ENCODE results near the gene HDAC9. TPM values are rescaled to one million over a fixed set of nuclear protein-coding genes. Genes with fewer than 3 reads are reported as not detected.

Gene HDAC9
- total and polyA plus RNA-seq, 2 donors: 4.8 to 12.2 TPM

GRCh38 chr7:18464830-18465229 is 30.7 kb upstream of the HDAC9 start:
- WGBS: 97% methylated on average over 1 of the region's 1 CpG
- H3K36me3 ChIP-seq (ENCODE audit: control insufficient read depth in 2 of 2, insufficient read depth in 2 of 2, low read length in 1 of 2): no peaks in the 10 kb centered on the region

GRCh38 chr7:18467011-18467410 is 28.5 kb upstream of the HDAC9 start:
- no peak for DNase-seq (ENCODE audit: low read depth in 6 of 9, low spot score in 9 of 9)
- Histone ChIP-seq H3K9me3 (ENCODE audit: control insufficient read depth in 2 of 2, insufficient read depth in 1 of 2, low read length in 1 of 2) (no peaks in the 10 kb centered on the region), H3K36me3 (ENCODE audit: control insufficient read depth in 2 of 2, insufficient read depth in 2 of 2, low read length in 1 of 2) (no peaks in the 10 kb centered on the region), H3K27ac (ENCODE audit: low read depth in 1 of 2, low read length in 1 of 2) (no peak overlapping the region), H3K4me3 (ENCODE audit: low read length in 2 of 2) (no peak overlapping the region), H3K27me3 (ENCODE audit: control insufficient read depth in 2 of 2, insufficient read depth in 1 of 2, low read length in 1 of 2) (no peaks in the 10 kb centered on the region), H3K4me1 (ENCODE audit: control insufficient read depth in 2 of 2, insufficient read depth in 2 of 2, low read length in 2 of 2) (no peaks in the 10 kb centered on the region)
- 98% methylated on average over 1 of the region's 1 CpG for WGBS

More at GRCh38 chr7:18464830-18465229, 30.7 kb upstream of the HDAC9 start:
- H3K27ac ChIP-seq (ENCODE audit: low read depth in 1 of 2, low read length in 1 of 2): no peak overlapping the region
- DNase-seq (ENCODE audit: low read depth in 6 of 9, low spot score in 9 of 9): no peak
- no peaks in the 10 kb centered on the region for H3K4me1 ChIP-seq (ENCODE audit: control insufficient read depth in 2 of 2, insufficient read depth in 2 of 2, low read length in 2 of 2)
- H3K4me3 ChIP-seq (ENCODE audit: low read length in 2 of 2): no peak overlapping the region
- no peaks in the 10 kb centered on the region for H3K9me3 ChIP-seq (ENCODE audit: control insufficient read depth in 2 of 2, insufficient read depth in 1 of 2, low read length in 1 of 2)
- H3K27me3 ChIP-seq (ENCODE audit: control insufficient read depth in 2 of 2, insufficient read depth in 1 of 2, low read length in 1 of 2): no peaks in the 10 kb centered on the region

GRCh38 chr7:18468795-18469194 is 26.8 kb upstream of the HDAC9 start:
- H3K9me3 ChIP-seq (ENCODE audit: control insufficient read depth in 2 of 2, insufficient read depth in 1 of 2, low read length in 1 of 2): no peaks in the 10 kb centered on the region
- H3K4me3 ChIP-seq (ENCODE audit: low read length in 2 of 2): no peak overlapping the region
- no peaks in the 10 kb centered on the region for H3K36me3 ChIP-seq (ENCODE audit: control insufficient read depth in 2 of 2, insufficient read depth in 2 of 2, low read length in 1 of 2)
- no peak for DNase-seq (ENCODE audit: low read depth in 6 of 9, low spot score in 9 of 9)
- H3K4me1 ChIP-seq (ENCODE audit: control insufficient read depth in 2 of 2, insufficient read depth in 2 of 2, low read length in 2 of 2): no peaks in the 10 kb centered on the region
- no peaks in the 10 kb centered on the region for H3K27me3 ChIP-seq (ENCODE audit: control insufficient read depth in 2 of 2, insufficient read depth in 1 of 2, low read length in 1 of 2)
- H3K27ac ChIP-seq (ENCODE audit: low read depth in 1 of 2, low read length in 1 of 2): no peak overlapping the region

GRCh38 chr7:18469316-18469715 is 26.2 kb upstream of the HDAC9 start:
- Histone ChIP-seq H3K27ac (ENCODE audit: low read depth in 1 of 2, low read length in 1 of 2) (no peak overlapping the region), H3K9me3 (ENCODE audit: control insufficient read depth in 2 of 2, insufficient read depth in 1 of 2, low read length in 1 of 2) (no peaks in the 10 kb centered on the region), H3K27me3 (ENCODE audit: control insufficient read depth in 2 of 2, insufficient read depth in 1 of 2, low read length in 1 of 2) (no peaks in the 10 kb centered on the region), H3K4me3 (ENCODE audit: low read length in 2 of 2) (no peak overlapping the region), H3K4me1 (ENCODE audit: control insufficient read depth in 2 of 2, insufficient read depth in 2 of 2, low read length in 2 of 2) (no peaks in the 10 kb centered on the region), H3K36me3 (ENCODE audit: control insufficient read depth in 2 of 2, insufficient read depth in 2 of 2, low read length in 1 of 2) (no peaks in the 10 kb centered on the region)
- DNase-seq (ENCODE audit: low read depth in 6 of 9, low spot score in 9 of 9): no peak
- WGBS: 88% methylated on average over 1 of the region's 1 CpG

GRCh38 chr7:18471476-18472160 is 23.9 kb upstream of the HDAC9 start:
- Histone ChIP-seq H3K4me1 (ENCODE audit: control insufficient read depth in 2 of 2, insufficient read depth in 2 of 2, low read length in 2 of 2) (no peaks in the 10 kb centered on the region), H3K27ac (ENCODE audit: low read depth in 1 of 2, low read length in 1 of 2) (no peak overlapping the region), H3K4me3 (ENCODE audit: low read length in 2 of 2) (no peak overlapping the region), H3K9me3 (ENCODE audit: control insufficient read depth in 2 of 2, insufficient read depth in 1 of 2, low read length in 1 of 2) (no peaks in the 10 kb centered on the region), H3K27me3 (ENCODE audit: control insufficient read depth in 2 of 2, insufficient read depth in 1 of 2, low read length in 1 of 2) (no peaks in the 10 kb centered on the region), H3K36me3 (ENCODE audit: control insufficient read depth in 2 of 2, insufficient read depth in 2 of 2, low read length in 1 of 2) (no peaks in the 10 kb centered on the region)
- no peak for DNase-seq (ENCODE audit: low read depth in 6 of 9, low spot score in 9 of 9)

GRCh38 chr7:18472161-18472483 is 23.4 kb upstream of the HDAC9 start:
- H3K27me3 ChIP-seq (ENCODE audit: control insufficient read depth in 2 of 2, insufficient read depth in 1 of 2, low read length in 1 of 2): no peaks in the 10 kb centered on the region
- H3K4me1 ChIP-seq (ENCODE audit: control insufficient read depth in 2 of 2, insufficient read depth in 2 of 2, low read length in 2 of 2): no peaks in the 10 kb centered on the region
- 100% methylated on average over 2 of the region's 2 CpGs for WGBS
- no peak overlapping the region for H3K27ac ChIP-seq (ENCODE audit: low read depth in 1 of 2, low read length in 1 of 2)
- H3K36me3 ChIP-seq (ENCODE audit: control insufficient read depth in 2 of 2, insufficient read depth in 2 of 2, low read length in 1 of 2): no peaks in the 10 kb centered on the region
- no peak overlapping the region for H3K4me3 ChIP-seq (ENCODE audit: low read length in 2 of 2)
- no peak for DNase-seq (ENCODE audit: low read depth in 6 of 9, low spot score in 9 of 9)
- H3K9me3 ChIP-seq (ENCODE audit: control insufficient read depth in 2 of 2, insufficient read depth in 1 of 2, low read length in 1 of 2): no peaks in the 10 kb centered on the region

GRCh38 chr7:18473119-18473518 is 22.4 kb upstream of the HDAC9 start:
- WGBS: 97% methylated on average over 2 of the region's 2 CpGs
- Histone ChIP-seq H3K4me3 (ENCODE audit: low read length in 2 of 2) (no peak overlapping the region), H3K27ac (ENCODE audit: low read depth in 1 of 2, low read length in 1 of 2) (no peak overlapping the region), H3K4me1 (ENCODE audit: control insufficient read depth in 2 of 2, insufficient read depth in 2 of 2, low read length in 2 of 2) (no peaks in the 10 kb centered on the region), H3K27me3 (ENCODE audit: control insufficient read depth in 2 of 2, insufficient read depth in 1 of 2, low read length in 1 of 2) (no peaks in the 10 kb centered on the region), H3K36me3 (ENCODE audit: control insufficient read depth in 2 of 2, insufficient read depth in 2 of 2, low read length in 1 of 2) (no peaks in the 10 kb centered on the region), H3K9me3 (ENCODE audit: control insufficient read depth in 2 of 2, insufficient read depth in 1 of 2, low read length in 1 of 2) (no peaks in the 10 kb centered on the region)
- DNase-seq (ENCODE audit: low read depth in 6 of 9, low spot score in 9 of 9): no peak

- DNase-seq (ENCODE audit: low read depth in 6 of 9, low spot score in 9 of 9): no peak
- Histone ChIP-seq H3K27me3 (ENCODE audit: control insufficient read depth in 2 of 2, insufficient read depth in 1 of 2, low read length in 1 of 2) (no peaks in the 10 kb centered on the region), H3K4me3 (ENCODE audit: low read length in 2 of 2) (no peak overlapping the region), H3K4me1 (ENCODE audit: control insufficient read depth in 2 of 2, insufficient read depth in 2 of 2, low read length in 2 of 2) (no peaks in the 10 kb centered on the region), H3K36me3 (ENCODE audit: control insufficient read depth in 2 of 2, insufficient read depth in 2 of 2, low read length in 1 of 2) (no peaks in the 10 kb centered on the region), H3K27ac (ENCODE audit: low read depth in 1 of 2, low read length in 1 of 2) (no peak overlapping the region), H3K9me3 (ENCODE audit: control insufficient read depth in 2 of 2, insufficient read depth in 1 of 2, low read length in 1 of 2) (no peaks in the 10 kb centered on the region)
- 95% methylated on average over 1 of the region's 1 CpG for WGBS
Measured at GRCh38 chr7:18474944-18475343, 20.6 kb upstream of the HDAC9 start.

GRCh38 chr7:18475488-18475887 is 20.1 kb upstream of the HDAC9 start:
- WGBS: over 99% methylated on average over 2 of the region's 2 CpGs
- no peaks in the 10 kb centered on the region for H3K4me1 ChIP-seq (ENCODE audit: control insufficient read depth in 2 of 2, insufficient read depth in 2 of 2, low read length in 2 of 2)
- no peak overlapping the region for H3K4me3 ChIP-seq (ENCODE audit: low read length in 2 of 2)
- no peaks in the 10 kb centered on the region for H3K9me3 ChIP-seq (ENCODE audit: control insufficient read depth in 2 of 2, insufficient read depth in 1 of 2, low read length in 1 of 2)
- no peak for DNase-seq (ENCODE audit: low read depth in 6 of 9, low spot score in 9 of 9)
- H3K27me3 ChIP-seq (ENCODE audit: control insufficient read depth in 2 of 2, insufficient read depth in 1 of 2, low read length in 1 of 2): no peaks in the 10 kb centered on the region
- no peak overlapping the region for H3K27ac ChIP-seq (ENCODE audit: low read depth in 1 of 2, low read length in 1 of 2)
- H3K36me3 ChIP-seq (ENCODE audit: control insufficient read depth in 2 of 2, insufficient read depth in 2 of 2, low read length in 1 of 2): no peaks in the 10 kb centered on the region

- H3K36me3 ChIP-seq (ENCODE audit: control insufficient read depth in 2 of 2, insufficient read depth in 2 of 2, low read length in 1 of 2): no peaks in the 10 kb centered on the region
- no peak overlapping the region for H3K4me3 ChIP-seq (ENCODE audit: low read length in 2 of 2)
- no peaks in the 10 kb centered on the region for H3K27me3 ChIP-seq (ENCODE audit: control insufficient read depth in 2 of 2, insufficient read depth in 1 of 2, low read length in 1 of 2)
- no peaks in the 10 kb centered on the region for H3K9me3 ChIP-seq (ENCODE audit: control insufficient read depth in 2 of 2, insufficient read depth in 1 of 2, low read length in 1 of 2)
- H3K27ac ChIP-seq (ENCODE audit: low read depth in 1 of 2, low read length in 1 of 2): no peak overlapping the region
- no peaks in the 10 kb centered on the region for H3K4me1 ChIP-seq (ENCODE audit: control insufficient read depth in 2 of 2, insufficient read depth in 2 of 2, low read length in 2 of 2)
- WGBS: 100% methylated on average over 1 of the region's 1 CpG
- DNase-seq (ENCODE audit: low read depth in 6 of 9, low spot score in 9 of 9): no peak
Measured at GRCh38 chr7:18481776-18482175, 13.8 kb upstream of the HDAC9 start.
